ENCODE results near the gene NDUFS3. TPM values are rescaled to one million over a fixed set of nuclear protein-coding genes. Genes with fewer than 3 reads are reported as not detected.

NDUFS3 gene
- total RNA-seq, 1 experiment from 2014 or later: 119 TPM

DNA sequence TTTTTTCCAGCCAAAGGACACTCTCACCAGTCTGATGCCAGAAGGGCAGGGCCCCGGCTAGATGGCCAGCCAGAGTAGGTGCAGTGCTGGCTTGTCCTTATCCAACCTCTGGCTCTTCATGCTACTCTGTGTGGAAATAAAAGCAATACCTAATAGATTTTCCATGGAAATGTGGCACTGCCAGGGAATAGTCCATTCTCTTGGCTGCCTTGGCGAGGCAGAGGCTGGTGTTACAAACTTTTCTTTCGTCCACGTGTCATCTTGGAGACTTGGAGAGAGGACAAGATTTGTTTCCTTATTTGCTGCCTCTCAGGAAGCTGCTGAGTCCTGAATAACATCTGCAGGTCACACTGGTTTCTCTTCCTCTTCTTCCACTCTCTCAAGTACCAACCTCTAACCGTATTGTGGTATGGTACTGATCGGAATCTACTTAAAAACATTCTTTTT lies 32.5 kb downstream of the NDUFS3 start:
- DNase-seq: no peak
- BruUV-seq (replicated peaks): no TSS peak
- POLR2A ChIA-PET (ENCODE audit: unreplicated experiment): no interaction called here
- H3K36me3 ChIP-seq (ENCODE audit: low read depth): no peaks in the 10 kb centered on the region
- H3K4me2 ChIP-seq: no peak overlapping the region
- no peak for TF ChIP-seq EZH2 (IDR thresholded peaks at IDR 0.05; ENCODE audit: low read depth)
- TF ChIP-seq, protein P1, sequence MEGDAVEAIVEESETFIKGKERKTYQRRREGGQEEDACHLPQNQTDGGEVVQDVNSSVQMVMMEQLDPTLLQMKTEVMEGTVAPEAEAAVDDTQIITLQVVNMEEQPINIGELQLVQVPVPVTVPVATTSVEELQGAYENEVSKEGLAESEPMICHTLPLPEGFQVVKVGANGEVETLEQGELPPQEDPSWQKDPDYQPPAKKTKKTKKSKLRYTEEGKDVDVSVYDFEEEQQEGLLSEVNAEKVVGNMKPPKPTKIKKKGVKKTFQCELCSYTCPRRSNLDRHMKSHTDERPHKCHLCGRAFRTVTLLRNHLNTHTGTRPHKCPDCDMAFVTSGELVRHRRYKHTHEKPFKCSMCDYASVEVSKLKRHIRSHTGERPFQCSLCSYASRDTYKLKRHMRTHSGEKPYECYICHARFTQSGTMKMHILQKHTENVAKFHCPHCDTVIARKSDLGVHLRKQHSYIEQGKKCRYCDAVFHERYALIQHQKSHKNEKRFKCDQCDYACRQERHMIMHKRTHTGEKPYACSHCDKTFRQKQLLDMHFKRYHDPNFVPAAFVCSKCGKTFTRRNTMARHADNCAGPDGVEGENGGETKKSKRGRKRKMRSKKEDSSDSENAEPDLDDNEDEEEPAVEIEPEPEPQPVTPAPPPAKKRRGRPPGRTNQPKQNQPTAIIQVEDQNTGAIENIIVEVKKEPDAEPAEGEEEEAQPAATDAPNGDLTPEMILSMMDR (conservative IDR thresholded peaks at IDR 0.05): no peak
- no peaks in the 10 kb centered on the region for H3K4me1 ChIP-seq (replicated peaks; ENCODE audit: insufficient read depth)
- intact Hi-C loops (cut with micrococcal nuclease; ENCODE audit: unreplicated experiment): no loop called here
- H3K27ac ChIP-seq: no peak overlapping the region
- no peaks in the 10 kb centered on the region; the same call in 1 of the 2 replicates for H3F3A ChIP-seq (ENCODE audit: insufficient read depth, low read depth)
- H3K4me3 ChIP-seq: no peak overlapping the region
- no peaks in the 10 kb centered on the region for H3K9me2 ChIP-seq (ENCODE audit: insufficient read depth)
- no peaks in the 10 kb centered on the region for H3K9me3 ChIP-seq (ENCODE audit: insufficient read depth, low read depth)
- no peaks in the 10 kb centered on the region for H4K20me1 ChIP-seq (ENCODE audit: insufficient read depth)
- no peaks in the 10 kb centered on the region for H3K79me2 ChIP-seq (ENCODE audit: low read depth)
- CTCF ChIA-PET: no interaction called here
- H2AFZ ChIP-seq: no peak overlapping the region
- no peaks in the 10 kb centered on the region for H3K27me3 ChIP-seq (ENCODE audit: insufficient read depth, low read depth)

DNA sequence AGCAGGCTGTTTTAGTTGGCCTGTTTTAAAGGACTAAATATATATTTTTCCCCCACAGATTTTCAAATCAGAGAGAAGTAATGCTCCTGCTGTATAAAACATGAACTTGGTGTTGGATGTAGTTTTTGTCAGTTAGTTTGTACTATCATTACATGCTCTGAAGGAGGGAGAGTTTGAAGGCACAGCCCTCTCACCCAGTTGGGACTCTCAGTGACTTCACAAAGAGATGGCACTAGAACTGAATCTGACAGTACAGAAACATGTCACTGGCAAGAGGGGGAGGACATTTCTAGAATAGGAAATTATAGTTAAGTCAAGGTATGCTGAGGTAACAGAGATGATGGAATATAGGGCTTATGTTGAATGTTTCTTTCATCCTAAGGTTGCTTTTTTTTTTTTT lies 36.4 kb downstream of the NDUFS3 start:
- BruUV-seq (replicated peaks): no TSS peak
- Histone ChIP-seq H3F3A (ENCODE audit: insufficient read depth, low read depth) (peaks cover 3% of the 10 kb centered on the region), H2AFZ (no peak overlapping the region), H3K27ac (no peak overlapping the region), H3K4me1 (replicated peaks; ENCODE audit: insufficient read depth) (no peaks in the 10 kb centered on the region), H3K4me3 (no peak overlapping the region), H3K4me2 (no peak overlapping the region), H3K27me3 (ENCODE audit: insufficient read depth, low read depth) (no peaks in the 10 kb centered on the region), H4K20me1 (ENCODE audit: insufficient read depth) (no peaks in the 10 kb centered on the region), H3K9me2 (ENCODE audit: insufficient read depth) (no peaks in the 10 kb centered on the region), H3K36me3 (ENCODE audit: low read depth) (no peaks in the 10 kb centered on the region), H3K9me3 (ENCODE audit: insufficient read depth, low read depth) (no peaks in the 10 kb centered on the region), H3K79me2 (ENCODE audit: low read depth) (no peaks in the 10 kb centered on the region)
- intact Hi-C loops (cut with micrococcal nuclease; ENCODE audit: unreplicated experiment): loop anchor here (5.0 kb wide), 1 partner anchor 163 kb away; no protein-coding TSS in a partner anchor
- no peak for DNase-seq
- CTCF ChIA-PET: no interaction called here
- TF ChIP-seq EZH2 (IDR thresholded peaks at IDR 0.05; ENCODE audit: low read depth): no peak
- TF ChIP-seq, protein P1 (conservative IDR thresholded peaks at IDR 0.05): no peak
- POLR2A ChIA-PET (ENCODE audit: unreplicated experiment): no interaction called here

DNA sequence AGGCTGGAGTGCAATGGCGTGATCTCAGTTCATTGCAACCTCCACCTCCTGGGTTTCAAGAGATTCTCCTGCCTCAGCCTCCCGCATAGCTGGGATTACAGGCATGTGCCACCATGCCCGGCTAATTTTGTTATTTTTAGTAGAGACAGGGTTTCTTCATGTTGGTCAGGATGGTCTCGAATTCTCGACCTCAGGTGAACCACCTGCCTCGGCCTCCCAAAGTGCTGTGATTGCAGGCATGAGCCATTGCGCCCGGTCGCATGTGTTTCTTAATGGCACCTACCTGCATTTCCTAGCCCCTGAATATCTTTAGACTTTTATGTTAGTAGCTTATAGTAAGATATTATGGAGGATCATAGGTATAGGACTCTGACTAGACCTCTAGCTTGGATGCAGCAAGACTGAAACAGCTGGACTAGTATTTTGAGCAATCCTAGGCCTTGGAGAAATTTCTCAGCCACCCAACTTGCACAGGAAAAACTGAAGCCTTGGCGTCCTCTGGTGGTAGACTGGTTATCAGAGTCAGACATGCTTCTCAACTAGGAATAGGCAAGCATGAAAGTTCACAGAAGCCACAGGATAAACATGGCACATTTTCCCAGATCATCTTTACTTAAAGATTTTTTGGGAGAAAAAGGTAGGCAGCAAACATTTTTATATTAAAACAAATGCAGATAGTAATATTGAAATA lies 38.0 kb downstream of the NDUFS3 start:
- Histone ChIP-seq H3K36me3 (ENCODE audit: low read depth) (peaks cover 8% of the 10 kb centered on the region), H2AFZ (no peak overlapping the region), H3K9me3 (ENCODE audit: insufficient read depth, low read depth) (no peaks in the 10 kb centered on the region), H3K4me2 (no peak overlapping the region), H3K9me2 (ENCODE audit: insufficient read depth) (no peaks in the 10 kb centered on the region), H3K4me1 (replicated peaks; ENCODE audit: insufficient read depth) (no peaks in the 10 kb centered on the region), H3K4me3 (no peak overlapping the region), H3K27ac (no peak overlapping the region), H3K27me3 (ENCODE audit: insufficient read depth, low read depth) (no peaks in the 10 kb centered on the region), H4K20me1 (ENCODE audit: insufficient read depth) (no peaks in the 10 kb centered on the region), H3F3A (ENCODE audit: insufficient read depth, low read depth) (peaks cover 3% of the 10 kb centered on the region), H3K79me2 (ENCODE audit: low read depth) (no peaks in the 10 kb centered on the region)
- CTCF ChIA-PET: no interaction called here
- intact Hi-C loops (cut with micrococcal nuclease; ENCODE audit: unreplicated experiment): loop anchor here (2.0 to 5.0 kb wide), 2 partner anchors 165 to 242 kb away; no protein-coding TSS in a partner anchor
- peak in 1 of 2 experiments; percentile 32 for DNase-seq
- no peak for TF ChIP-seq EZH2 (IDR thresholded peaks at IDR 0.05; ENCODE audit: low read depth)
- TF ChIP-seq, protein P1 (conservative IDR thresholded peaks at IDR 0.05): peak; percentile 69
- no TSS peak for BruUV-seq (replicated peaks)
- POLR2A ChIA-PET (ENCODE audit: unreplicated experiment): no interaction called here
